ENCODE measurements around the gene HAND1. TPM values are rescaled to one million over a fixed set of nuclear protein-coding genes. Genes with fewer than 3 reads are reported as not detected.

HAND1 gene
- total RNA-seq, 1 donor from 2014 or later: not detected

DNA sequence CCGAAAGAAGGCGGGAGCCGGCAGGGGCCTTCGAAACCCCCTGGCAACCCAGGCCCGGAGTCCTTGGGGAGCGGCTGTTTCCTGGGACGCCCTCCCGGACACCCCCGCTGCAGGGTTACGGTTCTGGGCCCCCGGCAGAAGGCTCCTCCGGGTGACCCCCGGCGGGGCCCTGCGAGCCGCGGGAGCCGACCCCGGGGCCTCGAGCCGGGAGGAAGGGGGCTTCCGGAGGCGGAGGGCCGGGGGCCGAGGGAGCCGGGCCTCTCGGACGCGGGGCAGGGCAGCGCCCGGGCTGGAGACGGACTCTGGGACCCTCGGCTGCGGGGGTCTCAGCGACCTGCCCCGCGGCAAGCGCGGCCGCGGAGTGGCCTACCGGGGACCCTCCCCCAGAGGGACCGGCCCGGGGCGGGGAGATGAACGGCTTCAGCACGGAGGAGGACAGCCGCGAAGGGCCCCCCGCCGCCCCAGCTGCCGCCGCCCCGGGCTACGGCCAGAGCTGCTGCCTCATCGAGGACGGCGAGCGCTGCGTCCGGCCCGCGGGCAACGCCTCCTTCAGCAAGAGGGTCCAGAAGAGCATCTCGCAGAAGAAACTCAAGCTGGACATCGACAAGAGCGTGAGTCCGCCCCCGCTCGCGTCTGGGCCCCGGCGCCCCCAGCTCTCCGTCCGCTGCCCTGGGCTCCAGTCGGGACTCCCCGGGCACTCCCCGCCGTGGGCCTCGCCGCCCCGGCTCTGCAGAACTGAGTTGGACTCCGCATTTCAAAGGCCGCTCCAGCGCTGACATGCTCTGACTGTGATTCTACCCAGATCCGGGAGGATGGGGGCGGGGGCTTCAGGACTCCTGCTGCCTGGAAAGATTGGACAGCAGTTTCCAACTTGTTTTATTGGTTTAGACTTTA, 31.6 kb downstream of the HAND1 start:
- TF ChIP-seq, protein P1, sequence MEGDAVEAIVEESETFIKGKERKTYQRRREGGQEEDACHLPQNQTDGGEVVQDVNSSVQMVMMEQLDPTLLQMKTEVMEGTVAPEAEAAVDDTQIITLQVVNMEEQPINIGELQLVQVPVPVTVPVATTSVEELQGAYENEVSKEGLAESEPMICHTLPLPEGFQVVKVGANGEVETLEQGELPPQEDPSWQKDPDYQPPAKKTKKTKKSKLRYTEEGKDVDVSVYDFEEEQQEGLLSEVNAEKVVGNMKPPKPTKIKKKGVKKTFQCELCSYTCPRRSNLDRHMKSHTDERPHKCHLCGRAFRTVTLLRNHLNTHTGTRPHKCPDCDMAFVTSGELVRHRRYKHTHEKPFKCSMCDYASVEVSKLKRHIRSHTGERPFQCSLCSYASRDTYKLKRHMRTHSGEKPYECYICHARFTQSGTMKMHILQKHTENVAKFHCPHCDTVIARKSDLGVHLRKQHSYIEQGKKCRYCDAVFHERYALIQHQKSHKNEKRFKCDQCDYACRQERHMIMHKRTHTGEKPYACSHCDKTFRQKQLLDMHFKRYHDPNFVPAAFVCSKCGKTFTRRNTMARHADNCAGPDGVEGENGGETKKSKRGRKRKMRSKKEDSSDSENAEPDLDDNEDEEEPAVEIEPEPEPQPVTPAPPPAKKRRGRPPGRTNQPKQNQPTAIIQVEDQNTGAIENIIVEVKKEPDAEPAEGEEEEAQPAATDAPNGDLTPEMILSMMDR (IDR thresholded peaks at IDR 0.05; ENCODE audit: insufficient read depth, low read length, severe bottlenecking): no peak
- peak; percentile 43 for DNase-seq (ENCODE audit: low read depth)
- peak overlapping the region; percentile 89 for H3K4me3 ChIP-seq (ENCODE audit: low read depth, low read length)
- FAIRE-seq: no peak
- peaks cover 4% of the 10 kb centered on the region for H3K36me3 ChIP-seq (ENCODE audit: control insufficient read depth, insufficient read depth, low read length)
- no peaks in the 10 kb centered on the region for H3K27me3 ChIP-seq (ENCODE audit: control insufficient read depth, insufficient read depth, low read length)

DNA sequence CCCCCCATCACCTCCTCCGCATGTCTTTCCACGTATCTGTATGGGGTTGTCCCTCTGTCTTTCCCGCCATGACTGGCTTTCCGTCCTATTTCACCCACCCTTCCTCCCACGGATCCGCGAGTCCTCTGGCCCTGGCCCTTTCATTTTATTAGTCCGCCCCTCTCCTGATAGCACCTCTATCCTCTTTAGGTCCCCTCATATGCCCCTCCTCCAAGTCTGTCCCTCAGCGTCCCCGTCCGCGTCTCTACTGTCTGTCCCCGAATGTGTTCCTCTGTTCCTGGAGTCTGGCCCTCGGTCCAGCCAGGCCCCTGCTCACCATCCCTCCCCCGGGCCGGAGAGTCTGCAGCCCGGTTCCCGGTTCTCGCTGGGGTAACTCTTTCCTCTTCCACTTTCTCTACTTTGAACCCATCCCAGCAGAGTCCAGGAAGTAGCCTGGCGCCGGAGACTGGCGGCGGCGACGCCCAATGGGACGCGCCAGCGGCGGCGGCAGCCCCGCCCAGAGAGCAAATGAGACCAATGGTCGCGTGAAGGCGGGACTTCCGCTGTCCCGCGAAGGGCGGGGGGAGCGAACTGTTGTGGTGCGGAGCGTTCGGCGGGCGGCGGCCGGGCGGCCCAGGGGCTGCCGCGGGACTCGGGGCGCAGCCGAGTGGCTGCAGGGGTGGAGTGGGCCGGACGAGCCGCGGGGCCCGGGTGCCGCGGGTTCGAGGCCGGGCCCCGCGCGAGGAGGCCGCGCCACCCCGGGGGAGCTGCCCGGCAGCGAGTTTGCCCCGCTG, 32.4 kb downstream of the HAND1 start, which contains the start of gene SAP30L:
Gene SAP30L (plus strand): TSS at position 576 of the 773 bp plus-strand sequence. CDS start 608 bp downstream, outside the sequence.
- DNase-seq (ENCODE audit: low read depth) (peak; percentile 86), FAIRE-seq (no peak)
- Histone ChIP-seq H3K27me3 (ENCODE audit: control insufficient read depth, insufficient read depth, low read length) (no peaks in the 10 kb centered on the region), H3K4me3 (ENCODE audit: low read depth, low read length) (peak within 1 kb of the TSS; percentile 89), H3K36me3 (ENCODE audit: control insufficient read depth, insufficient read depth, low read length) (peaks cover 5% of the 10 kb centered on the region)
- TF ChIP-seq, protein P1 (IDR thresholded peaks at IDR 0.05; ENCODE audit: insufficient read depth, low read length, severe bottlenecking): no peak

DNA sequence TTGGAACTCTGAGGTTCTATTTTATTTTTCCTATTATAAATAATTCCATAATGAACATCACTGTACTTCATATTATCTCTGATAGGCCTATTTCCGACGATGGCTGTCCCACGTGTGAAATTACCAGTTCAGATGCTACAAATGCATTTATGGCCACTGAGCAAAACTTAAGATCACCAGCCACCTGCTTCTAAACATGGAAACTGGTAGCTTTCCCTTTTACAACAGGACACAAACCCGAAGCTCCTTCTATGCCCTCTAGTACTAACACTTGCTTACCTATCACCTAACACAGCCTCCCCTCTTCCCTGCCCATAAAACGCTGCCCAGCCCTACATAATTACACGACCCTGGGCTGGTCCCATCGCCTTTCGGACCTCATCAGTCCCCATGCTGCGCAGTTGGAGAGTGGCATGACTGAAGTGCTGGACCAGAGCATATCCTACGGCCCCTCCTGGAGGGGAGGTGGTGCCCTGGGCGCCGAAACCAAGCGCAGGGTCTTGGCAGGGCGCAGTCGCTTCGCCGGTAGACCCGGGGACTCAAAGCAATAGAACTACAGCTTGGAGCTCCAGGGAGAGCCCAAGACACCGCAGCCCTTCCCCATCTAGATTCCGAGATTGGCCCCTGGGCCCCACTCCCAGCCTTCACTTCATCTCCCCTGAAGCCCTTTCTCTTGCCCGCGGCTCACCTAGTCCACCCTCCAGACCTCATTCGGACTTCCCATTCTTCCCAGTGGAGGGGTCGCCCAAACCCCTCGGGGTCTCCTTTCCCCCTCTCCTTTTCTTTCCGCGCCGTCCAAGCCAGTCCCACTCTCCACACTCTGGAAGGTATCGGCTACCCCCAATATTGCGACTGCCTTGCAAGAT, 33.2 kb downstream of the HAND1 start:
- FAIRE-seq (no peak), DNase-seq (ENCODE audit: low read depth) (peak; percentile 3)
- Histone ChIP-seq H3K4me3 (ENCODE audit: low read depth, low read length) (peak overlapping the region; percentile 89), H3K27me3 (ENCODE audit: control insufficient read depth, insufficient read depth, low read length) (no peaks in the 10 kb centered on the region), H3K36me3 (ENCODE audit: control insufficient read depth, insufficient read depth, low read length) (peaks cover 5% of the 10 kb centered on the region)
- TF ChIP-seq, protein P1 (IDR thresholded peaks at IDR 0.05; ENCODE audit: insufficient read depth, low read length, severe bottlenecking): no peak

DNA sequence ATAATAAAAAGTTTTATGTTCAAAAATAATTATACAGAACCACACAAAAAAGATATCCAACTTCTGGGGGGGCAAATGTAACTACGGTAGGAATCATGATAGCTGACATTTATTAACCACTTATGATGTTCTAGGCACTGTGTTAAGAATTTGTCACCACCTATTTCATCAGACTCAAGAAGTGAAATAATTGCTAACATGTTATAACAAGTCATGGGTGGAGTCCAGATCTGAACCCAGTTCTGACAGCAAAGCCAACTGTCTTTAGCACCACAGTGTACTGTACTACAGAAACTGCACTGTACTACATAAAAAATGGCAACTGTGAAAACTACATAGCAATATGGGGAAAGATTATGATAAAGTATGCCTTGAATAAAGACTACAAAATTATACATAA, 35.2 kb downstream of the HAND1 start:
- Histone ChIP-seq H3K4me3 (ENCODE audit: low read depth, low read length) (no peak overlapping the region), H3K27me3 (ENCODE audit: control insufficient read depth, insufficient read depth, low read length) (no peaks in the 10 kb centered on the region), H3K36me3 (ENCODE audit: control insufficient read depth, insufficient read depth, low read length) (peaks cover 9% of the 10 kb centered on the region)
- TF ChIP-seq, protein P1 (IDR thresholded peaks at IDR 0.05; ENCODE audit: insufficient read depth, low read length, severe bottlenecking): no peak
- no peak for FAIRE-seq
- DNase-seq (ENCODE audit: low read depth): peak; percentile 93

DNA sequence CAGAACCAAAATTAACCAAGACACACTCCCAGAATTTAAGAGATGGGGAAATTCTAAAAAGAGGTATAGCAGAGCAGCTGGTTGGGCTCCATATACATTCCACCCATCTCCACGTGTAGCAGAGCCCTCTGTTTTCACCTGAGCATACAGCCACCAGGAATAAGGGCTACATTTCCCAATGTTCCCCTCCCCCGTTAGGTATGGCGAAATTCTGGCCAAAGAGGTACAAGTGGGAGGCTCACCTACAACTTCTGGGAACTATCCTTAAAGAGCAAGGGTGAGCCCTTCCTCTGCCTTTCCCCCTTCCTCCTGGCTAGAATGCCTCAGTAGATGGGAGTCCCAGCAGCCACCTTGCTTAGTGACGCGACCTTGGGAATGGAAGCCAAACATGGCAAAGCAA, 37.5 kb downstream of the HAND1 start:
- TF ChIP-seq, protein P1 (IDR thresholded peaks at IDR 0.05; ENCODE audit: insufficient read depth, low read length, severe bottlenecking): no peak
- Histone ChIP-seq H3K4me3 (ENCODE audit: low read depth, low read length) (no peak overlapping the region), H3K36me3 (ENCODE audit: control insufficient read depth, insufficient read depth, low read length) (peaks cover 14% of the 10 kb centered on the region), H3K27me3 (ENCODE audit: control insufficient read depth, insufficient read depth, low read length) (no peaks in the 10 kb centered on the region)
- FAIRE-seq (no peak), DNase-seq (ENCODE audit: low read depth) (no peak)
